COLO668 (cell line): Measurements from ENCODE around the gene GRID1.

Experiments
- DNase-seq: peaks from one replicate; lab custom pipeline; 2025; ENCODE audit not compliant: unreplicated experiment; lab: John Stamatoyannopoulos, UW

Gene GRID1

GRCh38 chr10:85594239-85594638 is 772.4 kb downstream of the GRID1 start:
- DNase-seq, result no peak

DNA sequence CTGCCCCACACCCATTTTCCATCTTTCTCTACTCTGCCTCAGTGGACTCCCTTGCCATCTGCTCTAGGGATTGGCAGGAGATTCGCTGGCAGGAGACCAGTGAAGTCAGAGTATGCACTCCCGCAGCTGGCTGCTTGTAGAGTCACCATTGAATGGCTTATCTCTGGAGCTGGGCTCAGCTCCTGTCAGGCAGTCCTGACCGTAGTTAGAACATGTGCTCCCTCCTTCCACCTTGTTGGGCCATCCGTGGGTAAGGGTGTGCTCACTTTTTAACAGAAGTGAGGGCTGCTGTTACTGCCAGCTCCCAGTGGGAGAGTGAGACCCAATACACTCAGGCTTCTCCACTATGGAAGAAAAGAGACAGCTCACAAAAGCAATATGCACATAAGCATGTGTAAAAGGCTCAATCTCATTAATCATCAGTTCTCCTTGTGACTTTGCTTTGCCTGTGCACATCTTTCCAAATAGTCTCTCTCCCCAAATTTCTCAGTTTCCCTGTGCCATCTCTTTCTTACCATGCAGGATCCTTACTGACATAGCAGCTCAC is 773.3 kb downstream of the GRID1 start:
- DNase-seq, result no peak

DNA sequence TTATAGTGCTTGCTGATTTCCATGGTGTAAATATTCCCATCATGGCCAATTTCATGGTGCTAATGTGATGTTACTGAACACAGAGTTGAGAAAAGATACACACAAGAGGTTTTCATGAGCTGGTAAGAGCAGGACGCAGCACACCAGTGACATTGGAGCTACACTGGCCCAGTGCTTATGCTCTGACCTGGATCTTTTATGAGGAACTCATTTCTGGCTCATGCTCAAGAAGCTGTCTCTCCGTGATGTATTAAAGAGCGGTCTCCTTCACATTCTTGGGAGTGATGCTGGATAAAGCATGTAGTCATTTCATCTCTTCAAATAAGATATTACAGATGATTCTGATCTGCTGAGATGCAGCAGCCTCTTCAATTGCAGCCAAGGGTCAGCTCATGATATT is 785.2 kb downstream of the GRID1 start:
- DNase-seq, result no peak

- DNase-seq, result no peak
These were observed 786.0 kb downstream of the GRID1 start for GRCh38 chr10:85580585-85580984.

DNA sequence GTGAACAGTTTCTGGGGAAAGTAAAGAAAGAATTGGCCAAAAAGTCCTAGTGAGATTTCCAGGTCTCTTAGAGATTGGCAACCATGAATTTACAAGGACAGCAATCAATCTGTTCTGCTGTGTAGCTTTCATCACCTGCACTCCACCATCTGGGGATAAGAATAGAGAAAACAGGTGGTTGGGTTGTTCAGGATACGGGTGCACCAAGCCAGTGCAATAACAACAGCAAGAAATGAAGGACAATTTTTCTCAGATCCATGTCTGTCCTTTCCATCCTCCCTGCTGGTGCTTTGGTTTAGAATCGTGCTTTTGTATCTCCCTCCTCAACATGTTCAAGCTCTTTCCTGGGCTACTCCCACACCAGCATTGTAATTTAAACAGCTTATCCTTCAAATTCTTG is 787.7 kb downstream of the GRID1 start:
- no peak for DNase-seq

DNA sequence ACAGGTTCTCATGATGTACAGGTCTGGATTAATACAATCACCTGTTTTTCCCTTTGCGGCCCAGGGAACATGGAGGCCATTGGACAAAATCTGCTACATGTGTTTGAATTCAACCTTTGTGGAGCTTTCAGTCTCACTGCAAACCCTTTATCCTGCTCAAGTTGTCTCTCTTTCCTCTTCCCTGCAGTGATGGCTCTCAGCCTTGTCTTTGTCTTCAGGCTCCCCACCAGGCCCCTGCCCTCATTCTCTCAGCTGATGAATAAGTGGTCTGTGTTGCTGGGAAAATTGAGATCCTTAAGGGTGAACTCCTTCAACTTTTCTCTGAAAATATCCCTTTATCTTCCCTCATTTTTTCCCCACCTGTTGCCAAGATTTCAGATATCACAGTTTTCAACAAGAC is 791.2 kb downstream of the GRID1 start:
- DNase-seq, result no peak

GRCh38 chr10:85570871-85571270 is 795.7 kb downstream of the GRID1 start:
- no peak for DNase-seq

GRCh38 chr10:85565381-85565780 is 801.2 kb downstream of the GRID1 start:
- DNase-seq, result no peak

GRCh38 chr10:85558533-85558932 is 808.1 kb downstream of the GRID1 start:
- DNase-seq, result no peak

GRCh38 chr10:85557706-85558105 is 808.9 kb downstream of the GRID1 start:
- no peak for DNase-seq

DNA sequence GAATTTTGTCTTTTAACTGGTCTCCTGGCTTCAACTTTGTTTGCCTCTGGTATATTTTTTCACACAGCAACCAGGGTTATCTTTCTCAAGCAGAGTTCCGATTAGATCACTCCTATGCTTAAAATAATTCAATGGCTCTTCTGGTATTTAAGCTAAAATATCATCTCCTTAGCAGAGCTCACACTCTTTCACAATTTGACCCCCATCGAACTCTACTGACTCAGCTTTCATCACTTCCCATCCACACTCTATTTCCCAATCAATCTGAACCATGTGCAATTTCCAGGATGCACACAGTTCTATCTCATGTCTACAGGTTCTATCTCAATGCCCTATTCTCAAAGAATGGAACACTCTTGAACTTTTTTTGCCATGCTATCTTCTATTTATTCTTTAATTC is 809.5 kb downstream of the GRID1 start:
- no peak for DNase-seq
